PC-9 (cell line): ENCODE data around the gene CAV1. TPM values are rescaled to one million over a fixed set of nuclear protein-coding genes. Genes with fewer than 3 reads are reported as not detected.

ENCODE experiments used
- BruUV-seq: library from RNA; stranded (reverse); fragments of 400-500 nt; replicated peaks from 2 replicates; lab custom pipeline; 2021; lab: Mats Ljungman, UMichigan
- CTCF ChIA-PET: fragments of 300-600 bp; sonication (Branson Sonifier 250); formaldehyde crosslinking; loops from one replicate; lab custom pipeline; 2022; ENCODE audit warnings: antibody characterized with exemption; lab: Charles Lee
- POLR2A ChIA-PET: fragments of 300-600 bp; sonication (Branson Sonifier 250); formaldehyde crosslinking; loops from one replicate; lab custom pipeline; 2022; ENCODE audit warnings: antibody characterized with exemption; ENCODE audit not compliant: unreplicated experiment; lab: Charles Lee
- DNase-seq, 2 experiments: peaks; one replicate each; pipeline versions ENCODE4 v3.0.0 to v3.0.0-alpha.2; 2015 to 2022; ENCODE audit warnings: mixed read lengths in 1 of 2
- H2AFZ ChIP-seq: fragments of 200-600 bp; sonication (generic); 2 replicates; pipeline ENCODE4 v1.8.1; 2017; ENCODE audit warnings: antibody characterized with exemption
- H3F3A ChIP-seq: fragments of 200-600 bp; sonication (generic); 2 replicates; pipeline ENCODE4 v1.8.1; 2017; ENCODE audit warnings: antibody characterized with exemption, mild to moderate bottlenecking, low read depth; ENCODE audit not compliant: insufficient read depth
- H3K27ac ChIP-seq: fragments of 200-600 bp; sonication (generic); 2 replicates; pipeline ENCODE4 v1.6.1; 2016; ENCODE audit warnings: mixed run types
- H3K27me3 ChIP-seq: fragments of 200-600 bp; sonication (generic); 2 replicates; pipeline ENCODE4 v1.6.1; 2016; ENCODE audit warnings: low read depth, mixed run types; ENCODE audit not compliant: insufficient read depth
- H3K36me3 ChIP-seq: fragments of 200-600 bp; sonication (generic); 2 replicates; pipeline ENCODE4 v1.6.1; 2016; ENCODE audit warnings: low read depth, mixed run types
- H3K4me1 ChIP-seq: fragments of 200-600 bp; sonication (generic); replicated peaks from 2 replicates; pipeline ENCODE4 v1.6.1; 2016; ENCODE audit warnings: mixed run types; ENCODE audit not compliant: insufficient read depth
- H3K4me2 ChIP-seq: fragments of 200-600 bp; sonication (generic); 2 replicates; pipeline ENCODE4 v1.6.1; 2017; ENCODE audit warnings: mixed run types
- H3K4me3 ChIP-seq: fragments of 200-600 bp; sonication (generic); 2 replicates; pipeline ENCODE4 v1.6.1; 2016; ENCODE audit warnings: mixed run types
- H3K79me2 ChIP-seq: fragments of 200-600 bp; sonication (generic); 2 replicates; pipeline ENCODE4 v1.6.1; 2017; ENCODE audit warnings: low read depth, mixed run types
- H3K9me2 ChIP-seq: fragments of 200-600 bp; sonication (generic); 2 replicates; pipeline ENCODE4 v1.8.1; 2017; ENCODE audit warnings: mild to moderate bottlenecking; ENCODE audit not compliant: insufficient read depth
- H3K9me3 ChIP-seq: fragments of 200-600 bp; sonication (generic); 2 replicates; pipeline ENCODE4 v1.8.1; 2016; ENCODE audit warnings: low read depth; ENCODE audit not compliant: insufficient read depth
- H4K20me1 ChIP-seq: fragments of 200-600 bp; sonication (generic); 2 replicates; pipeline ENCODE4 v1.8.1; 2017; ENCODE audit not compliant: insufficient read depth
- CTCF ChIP-seq: fragments of 200-600 bp; sonication (generic); conservative IDR thresholded peaks from 2 replicates; pipeline ENCODE4 v1.6.1; 2017; ENCODE audit warnings: mixed run types, antibody characterized with exemption, mild to moderate bottlenecking, moderate library complexity
- EZH2 ChIP-seq: fragments of 200-600 bp; sonication (generic); IDR thresholded peaks from 2 replicates; pipeline ENCODE4 v1.8.0; 2017; ENCODE audit warnings: antibody characterized with exemption, low read depth
- intact Hi-C: fragments of 100-400 bp; cut with micrococcal nuclease; formaldehyde crosslinking; loops from one replicate; pipeline ENCODE4 v1.10.0; 2022; ENCODE audit not compliant: unreplicated experiment
- total RNA-seq: library from RNA; stranded (reverse); gene quantifications from 2 replicates; pipeline ENCODE4 v1.2.3, GENCODE V29; 2021

Gene CAV1
- total RNA-seq, 1 experiment from 2014 or later: 1,077 TPM

GRCh38 chr7:116529250-116529649 is 4.4 kb downstream of the CAV1 start:
- Histone ChIP-seq H3K36me3 (peaks cover 41% of the 10 kb centered on the region), H3K4me1 (peaks cover 39% of the 10 kb centered on the region), H4K20me1 (no peaks in the 10 kb centered on the region), H3K27me3 (no peaks in the 10 kb centered on the region), H2AFZ (no peak overlapping the region), H3K4me2 (peak overlapping the region; percentile 47), H3K79me2 (peaks cover 71% of the 10 kb centered on the region), H3K4me3 (no peak overlapping the region), H3K27ac (no peak overlapping the region), H3K9me3 (no peaks in the 10 kb centered on the region), H3K9me2 (no peaks in the 10 kb centered on the region), H3F3A (peaks cover 13% of the 10 kb centered on the region; the same call in 1 of the 2 replicates)
- intact Hi-C loops: loop anchor here (5.0 kb wide), 2 partner anchors 278 to 347 kb away; no protein-coding TSS in a partner anchor
- no TSS peak for BruUV-seq
- no peak for TF ChIP-seq EZH2
- no peak for TF ChIP-seq CTCF
- CTCF ChIA-PET: interaction anchor here (0.8 kb wide), 1 partner anchor 349 kb away, joined by 3 read pairs; no protein-coding TSS in a partner anchor
- no peak for DNase-seq
- POLR2A ChIA-PET: no interaction called here

GRCh38 chr7:116530107-116530820 is 5.4 kb downstream of the CAV1 start:
- H3K4me2 ChIP-seq: peak overlapping the region; percentile 47
- no peak overlapping the region for H3K27ac ChIP-seq
- intact Hi-C loops: no loop called here
- DNase-seq: no peak
- H3K36me3 ChIP-seq: peaks cover 49% of the 10 kb centered on the region
- no peaks in the 10 kb centered on the region for H4K20me1 ChIP-seq
- H3K27me3 ChIP-seq: no peaks in the 10 kb centered on the region
- peaks cover 80% of the 10 kb centered on the region for H3K79me2 ChIP-seq
- H3K4me1 ChIP-seq: peaks cover 39% of the 10 kb centered on the region
- no TSS peak for BruUV-seq
- CTCF ChIA-PET: interaction anchor here (0.6 kb wide), 1 partner anchor 353 kb away, joined by 5 read pairs; no protein-coding TSS in a partner anchor
- TF ChIP-seq EZH2 (no peak), CTCF (no peak)
- no peaks in the 10 kb centered on the region for H3K9me2 ChIP-seq
- H3K4me3 ChIP-seq: no peak overlapping the region; the same call in 1 of the 2 replicates
- POLR2A ChIA-PET: interaction anchor here (0.6 to 1.0 kb wide), 3 partner anchors 31 to 270 kb away, joined by 7 to 17 read pairs (median 16); partner anchors contain the start of gene CAV2
- peaks cover 6% of the 10 kb centered on the region; the same call in 1 of the 2 replicates for H3F3A ChIP-seq
- H2AFZ ChIP-seq: no peak overlapping the region
- no peaks in the 10 kb centered on the region for H3K9me3 ChIP-seq

- CTCF ChIA-PET: no interaction called here
Measured at GRCh38 chr7:116532102-116532688, 7.4 kb downstream of the CAV1 start.

More at GRCh38 chr7:116532102-116532688, 7.4 kb downstream of the CAV1 start:
- no TSS peak for BruUV-seq
- no peaks in the 10 kb centered on the region for H4K20me1 ChIP-seq
- no peak overlapping the region for H3K27ac ChIP-seq
- no peak for DNase-seq
- H3K27me3 ChIP-seq: no peaks in the 10 kb centered on the region
- peaks cover 32% of the 10 kb centered on the region for H3K4me1 ChIP-seq
- no peaks in the 10 kb centered on the region for H3K9me3 ChIP-seq
- H3K4me2 ChIP-seq: no peak overlapping the region
- no peaks in the 10 kb centered on the region for H3K9me2 ChIP-seq
- peaks cover 70% of the 10 kb centered on the region for H3K79me2 ChIP-seq
- no peaks in the 10 kb centered on the region for H3F3A ChIP-seq
- no peak overlapping the region for H2AFZ ChIP-seq
- intact Hi-C loops: no loop called here
- POLR2A ChIA-PET: no interaction called here
- H3K4me3 ChIP-seq: no peak overlapping the region
- H3K36me3 ChIP-seq: peaks cover 61% of the 10 kb centered on the region
- no peak for TF ChIP-seq EZH2
- TF ChIP-seq CTCF: no peak
